ENCODE results near the gene SPTBN5.

- TF ChIP-seq CTCF (IDR thresholded peaks at IDR 0.05) (no peak), ZFX (IDR thresholded peaks at IDR 0.05; ENCODE audit: borderline replicate concordance) (no peak)
Observed at GRCh38 chr15:41933771-41934170, 39.9 kb upstream of the SPTBN5 start.
